Motor neuron (in vitro differentiated cells): Measurements from ENCODE around the gene SLC38A6. TPM values are rescaled to one million over a fixed set of nuclear protein-coding genes. Genes with fewer than 3 reads are reported as not detected.
"Not testable (repeated sequence)": the region's sequence is repeated elsewhere in the genome, so short reads cannot be mapped to it uniquely, and the experiment has no call there.

Experiments used
- ATAC-seq, 8 experiments: fragments of 200-7000 bp; cut with Tn5 transposase; replicated peaks in 6 of 8; 2 replicates each; pipeline ENCODE4 v1.8.0; 2021; ENCODE audit warnings: mild to moderate bottlenecking in 8 of 8, moderate library complexity in 8 of 8
- H3K27ac ChIP-seq, 2 donors: fragments of 250-450 bp; sonication (Bioruptor Pico); 2 replicates each; pipeline ENCODE4 v1.9.0; 2021; ENCODE audit warnings: antibody characterized with exemption in 2 of 2, mild to moderate bottlenecking in 2 of 2, moderate library complexity in 1 of 2
- H3K4me1 ChIP-seq, 2 donors: fragments of 250-450 bp; sonication (Bioruptor Pico); replicated peaks in 1 of 2; 2 replicates each; pipeline ENCODE4 v1.6.1; 2021; ENCODE audit warnings: antibody characterized with exemption in 2 of 2, mild to moderate bottlenecking in 2 of 2, moderate library complexity in 1 of 2
- H3K4me3 ChIP-seq, 5 donors: fragments of 250-450 bp; sonication (Bioruptor Pico); 2 replicates each; pipeline ENCODE4 v1.9.0; 2021; ENCODE audit warnings: antibody characterized with exemption in 5 of 5, mild to moderate bottlenecking in 5 of 5, moderate library complexity in 4 of 5
- WGBS, 10 experiments: fragments of 450-650 bp; shearing (Covaris generic); methylation state at CpG; one replicate each; pipeline ENCODE4 v1.0.0; 2022; 5-methylcytosine and 5-hydroxymethylcytosine counted together
- in situ Hi-C, 9 experiments: fragments of 400-800 bp; cut with MboI; loops; one replicate each; pipeline ENCODE4 v1.15.0; 2021; ENCODE audit warnings: low sequenced_read_pairs in 9 of 9, low pct_unique_long_range_greater_than_20kb in 2 of 9; ENCODE audit not compliant: unreplicated experiment in 9 of 9
- total RNA-seq, 8 experiments: library from RNA; unstranded; fragments of 300-600 nt; gene quantifications; 2 replicates each; pipeline versions ENCODE4 v1.2.3 to v1.2.4, GENCODE V29; 2022

Gene SLC38A6
- total RNA-seq, 8 experiments from 2014 or later, result 6.6 to 52.5 (median 23.1) TPM

DNA sequence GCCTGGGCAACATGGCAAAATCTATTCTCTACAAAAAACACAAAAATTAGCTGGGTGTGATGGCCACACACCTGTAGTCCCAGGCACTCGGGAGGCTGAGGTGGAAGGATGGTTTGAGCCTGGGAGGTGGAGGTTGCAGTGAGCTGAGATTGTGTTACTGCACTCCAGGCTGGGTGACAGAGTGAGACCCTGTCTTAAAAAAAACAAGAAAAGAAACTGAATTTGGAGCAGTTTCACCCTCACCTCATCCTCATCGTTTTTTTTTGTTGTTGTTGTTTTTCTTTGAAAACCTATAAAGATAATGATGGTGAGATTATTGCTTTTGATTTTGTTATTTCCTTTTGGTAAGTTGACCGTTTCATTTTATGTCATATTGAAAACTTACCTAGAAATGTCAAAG, 60.7 kb downstream of the SLC38A6 start:
- no peak for ATAC-seq
- H3K4me1 ChIP-seq, result no peaks in the 10 kb centered on the region
- in situ Hi-C loops, result loop anchor here in 1 of 9 experiments (25.0 kb wide), 1 partner anchor 404 kb away; the partner anchor contains the start of gene SIX1
- no peak overlapping the region for H3K4me3 ChIP-seq
- H3K27ac ChIP-seq, result no peak overlapping the region
- 67 to 96% (median 86%) methylated on average over 1 to 3 of the region's 3 CpGs for WGBS, 10 experiments

DNA sequence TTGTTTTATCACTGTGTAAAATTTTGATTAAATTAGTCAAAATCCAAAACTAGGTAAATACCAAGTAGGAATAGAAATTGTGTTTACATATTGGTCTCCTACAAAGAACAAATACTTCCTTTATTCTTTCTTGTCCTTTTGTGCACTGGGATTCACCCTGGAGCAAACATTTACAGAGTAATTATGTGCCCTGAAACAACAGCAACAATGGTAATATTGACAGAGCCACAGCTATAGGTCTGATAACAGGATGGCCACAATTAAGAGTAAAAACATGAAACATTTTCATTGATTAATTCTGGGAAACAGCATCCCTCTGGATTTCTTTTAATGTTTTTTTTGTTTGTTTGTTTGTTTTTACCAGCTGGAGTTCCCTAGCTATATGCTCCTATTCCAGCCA, 61.2 kb downstream of the SLC38A6 start:
- H3K27ac ChIP-seq, result no peak overlapping the region
- in situ Hi-C loops, result loop anchor here in 1 of 9 experiments (25.0 kb wide), 1 partner anchor 405 kb away; the partner anchor contains the start of gene SIX1
- peak in 1 of 8 experiments; percentile 84 for ATAC-seq
- no peak overlapping the region for H3K4me3 ChIP-seq
- no peaks in the 10 kb centered on the region for H3K4me1 ChIP-seq

DNA sequence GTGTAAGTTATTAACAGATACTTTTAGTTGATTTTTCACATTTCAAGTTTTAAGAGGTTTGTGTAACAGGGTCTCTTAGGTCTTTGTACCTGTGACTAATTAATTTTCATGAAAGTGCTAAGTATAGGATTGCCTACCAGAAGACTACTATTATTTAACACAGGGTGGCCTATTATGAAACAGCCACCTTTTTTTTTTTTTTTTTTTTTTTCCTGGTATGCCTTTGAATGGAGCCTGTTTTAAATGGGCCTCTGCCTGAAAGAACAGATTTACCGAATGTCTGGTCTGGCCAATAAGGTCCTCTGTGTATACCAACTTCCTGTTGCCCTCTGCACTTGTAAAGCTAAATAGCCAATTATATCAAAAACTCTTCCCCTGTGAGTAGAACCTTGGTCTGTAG, 62.5 kb downstream of the SLC38A6 start:
- no peak overlapping the region for H3K4me3 ChIP-seq
- no peak for ATAC-seq
- no peak overlapping the region for H3K27ac ChIP-seq
- WGBS, 10 experiments, result 67 to 100% (median 88%) methylated on average over 1 of the region's 1 CpG; no CpG with 5 or more reads in 3 of the 10 experiments
- in situ Hi-C loops, result loop anchor here in 1 of 9 experiments (25.0 kb wide), 1 partner anchor 406 kb away; the partner anchor contains the start of gene SIX1
- H3K4me1 ChIP-seq, result no peaks in the 10 kb centered on the region

DNA sequence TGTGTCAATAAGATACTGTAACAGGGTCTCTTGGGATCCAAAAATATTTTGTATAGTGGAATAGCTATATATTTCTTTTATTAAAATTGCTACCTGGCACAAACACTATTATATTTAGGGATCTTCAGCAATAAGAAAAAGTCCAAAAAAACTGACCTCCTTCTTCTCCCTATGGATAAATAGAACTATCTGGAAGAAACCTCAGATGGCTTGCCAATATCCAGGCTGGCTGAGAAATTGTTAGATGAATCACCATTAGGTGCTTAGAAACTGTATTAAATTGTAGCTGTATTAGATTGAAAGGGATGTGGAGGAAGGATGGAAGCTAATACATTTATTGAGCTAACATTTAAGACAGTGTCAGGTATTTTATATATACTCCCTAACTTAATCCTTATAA, 66.0 kb downstream of the SLC38A6 start:
- in situ Hi-C loops, result loop anchor here in 1 of 9 experiments (25.0 kb wide), 1 partner anchor 410 kb away; the partner anchor contains the start of gene SIX1
- Histone ChIP-seq H3K4me3 (no peak overlapping the region), H3K27ac (no peak overlapping the region), H3K4me1 (no peaks in the 10 kb centered on the region)
- ATAC-seq, result no peak

DNA sequence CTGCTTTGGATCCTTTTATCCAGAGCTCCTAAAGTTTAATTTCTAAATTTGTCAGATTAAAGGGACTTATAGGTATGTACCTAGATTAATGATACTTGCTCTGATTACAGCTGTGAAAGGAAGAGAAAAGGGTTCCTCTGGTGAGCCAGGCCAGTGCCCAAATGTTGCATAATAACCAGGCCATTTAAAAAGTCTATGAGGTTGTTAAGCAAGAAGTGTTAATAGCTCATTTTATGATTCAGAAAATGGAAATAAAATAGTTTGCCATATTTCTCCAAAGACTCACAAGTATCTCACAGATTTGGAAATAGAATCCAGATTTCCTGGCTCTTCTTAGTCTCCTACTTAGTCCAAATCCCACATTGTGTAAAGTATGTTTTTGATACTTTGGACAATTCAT, 67.6 kb downstream of the SLC38A6 start:
- Histone ChIP-seq H3K27ac (no peak overlapping the region), H3K4me1 (no peaks in the 10 kb centered on the region), H3K4me3 (no peak overlapping the region)
- peak in 1 of 8 experiments; percentile 44 for ATAC-seq
- in situ Hi-C loops, result loop anchor here in 1 of 9 experiments (25.0 kb wide), 1 partner anchor 411 kb away; the partner anchor contains the start of gene SIX1

DNA sequence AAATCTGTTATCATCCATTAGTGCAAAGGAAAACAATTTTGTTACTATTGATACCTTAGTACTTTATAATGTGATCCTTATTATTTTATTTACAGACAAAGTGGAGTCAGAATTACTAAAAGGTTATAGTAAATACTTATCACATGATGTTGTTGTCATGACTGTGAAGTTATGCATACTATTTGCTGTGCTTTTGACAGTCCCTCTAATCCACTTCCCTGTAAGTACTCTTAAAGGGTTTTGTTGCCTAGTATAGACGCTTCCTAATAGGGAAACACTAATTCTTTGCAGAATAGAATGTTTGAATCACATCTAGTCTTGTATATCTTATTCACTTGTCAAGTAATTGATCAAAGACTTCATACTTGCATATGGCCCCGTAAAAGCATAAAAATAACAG, 69.4 kb downstream of the SLC38A6 start:
- ATAC-seq, result peak in 1 of 8 experiments; percentile 25
- 55 to 100% (median 89%) methylated on average over 1 to 2 of the region's 2 CpGs; no CpG with 5 or more reads in 3 of the 10 experiments for WGBS, 10 experiments
- Histone ChIP-seq H3K4me1 (no peaks in the 10 kb centered on the region), H3K4me3 (no peak overlapping the region), H3K27ac (no peak overlapping the region)
- in situ Hi-C loops, result no loop called here

DNA sequence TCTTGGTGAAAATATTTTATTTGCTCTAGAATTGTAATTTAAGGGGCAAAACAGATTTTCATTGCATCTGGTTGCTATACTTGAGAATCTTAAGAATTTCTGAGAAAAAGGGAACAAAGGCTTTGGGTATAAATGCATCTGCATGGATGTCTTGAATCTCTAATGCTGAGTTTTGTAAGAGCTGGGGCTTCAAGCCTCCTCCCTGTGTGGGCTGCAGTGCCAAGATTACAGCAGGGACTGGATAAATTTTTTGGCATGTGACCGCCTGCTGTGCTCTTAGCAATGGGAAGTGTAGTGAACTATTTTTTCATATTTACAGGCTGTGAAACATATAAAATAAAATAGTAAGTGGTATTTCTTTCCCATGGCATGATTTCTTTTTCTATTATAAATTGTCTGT, 70.0 kb downstream of the SLC38A6 start:
- WGBS, 10 experiments, result 80 to 88% (median 86%) methylated on average over 1 of the region's 1 CpG; no CpG with 5 or more reads in 4 of the 10 experiments
- H3K27ac ChIP-seq, result no peak overlapping the region
- no peaks in the 10 kb centered on the region for H3K4me1 ChIP-seq
- ATAC-seq, result peak in 2 of 8 experiments; percentile 37 to 76
- in situ Hi-C loops, result no loop called here
- no peak overlapping the region for H3K4me3 ChIP-seq

DNA sequence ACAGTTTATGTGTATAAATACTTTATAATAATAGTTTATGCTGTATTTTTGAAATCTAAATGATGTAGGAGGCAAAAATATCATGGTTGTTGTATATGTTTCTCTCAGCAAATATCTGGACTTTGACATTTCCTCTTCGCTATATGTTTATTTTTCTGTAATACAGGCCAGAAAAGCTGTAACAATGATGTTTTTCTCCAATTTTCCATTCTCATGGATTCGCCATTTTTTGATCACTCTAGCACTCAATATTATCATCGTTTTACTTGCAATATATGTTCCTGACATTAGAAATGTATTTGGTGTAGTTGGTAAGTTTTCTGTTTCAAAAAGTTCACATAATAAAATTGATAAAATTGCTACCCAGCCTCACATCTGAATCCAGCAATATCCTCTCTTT, 70.6 kb downstream of the SLC38A6 start:
- H3K4me3 ChIP-seq, result no peak overlapping the region
- H3K27ac ChIP-seq, result no peak overlapping the region
- 86 to 100% (median 96%) methylated on average over 1 to 3 of the region's 3 CpGs for WGBS, 10 experiments
- H3K4me1 ChIP-seq, result no peaks in the 10 kb centered on the region
- no peak for ATAC-seq
- in situ Hi-C loops, result no loop called here

DNA sequence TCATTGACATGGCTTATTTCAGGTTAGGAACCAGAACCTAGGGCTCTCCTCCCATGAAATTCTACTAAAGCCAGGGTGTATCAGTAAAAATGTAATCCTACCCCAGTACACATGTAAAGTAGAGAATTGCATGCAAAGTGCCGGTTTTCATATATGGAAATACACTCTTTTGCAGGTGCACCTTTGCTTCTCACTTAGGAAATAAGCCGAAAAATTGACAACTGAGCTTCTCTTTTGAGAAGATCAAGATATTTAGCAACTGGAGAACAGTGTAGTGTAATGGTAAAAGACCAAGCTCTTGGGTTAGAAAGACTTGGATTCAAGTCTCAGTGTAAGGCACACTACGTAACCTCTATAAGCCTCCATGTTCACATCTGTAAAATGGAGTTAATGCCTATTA, 82.4 kb downstream of the SLC38A6 start:
- in situ Hi-C loops, result no loop called here
- Histone ChIP-seq H3K4me3 (no peak overlapping the region), H3K4me1 (peaks cover 0 to 4% of the 10 kb centered on the region in 2 donors), H3K27ac (no peak overlapping the region)
- WGBS, 10 experiments, result 80 to 100% (median 96%) methylated on average over 1 to 3 of the region's 3 CpGs; no CpG with 5 or more reads in 3 of the 10 experiments
- ATAC-seq, result no peak

DNA sequence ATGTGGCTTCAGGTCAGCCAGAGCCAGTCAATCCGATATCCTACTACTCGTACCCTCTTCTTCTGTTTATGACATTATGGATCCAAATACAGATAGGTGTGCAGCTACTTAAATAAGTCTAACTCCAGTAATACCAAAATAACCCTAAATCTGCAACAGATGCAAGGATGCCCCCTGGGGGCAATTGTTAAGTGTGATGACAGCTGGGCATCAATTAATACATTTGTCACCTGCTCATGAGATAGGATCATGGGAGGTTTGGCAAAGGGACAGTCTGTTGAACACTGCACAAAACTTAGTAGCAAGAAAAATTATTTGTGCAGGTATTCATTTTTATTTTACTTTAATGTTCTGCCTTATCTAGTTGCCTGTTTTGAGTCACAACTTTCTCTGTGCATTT, 83.2 kb downstream of the SLC38A6 start:
- in situ Hi-C loops, result no loop called here
- no peak overlapping the region for H3K27ac ChIP-seq
- no peak overlapping the region for H3K4me3 ChIP-seq
- peaks cover 0 to 4% of the 10 kb centered on the region in 2 donors for H3K4me1 ChIP-seq
- ATAC-seq, result no peak
- 67 to 100% (median 97%) methylated on average over 1 to 2 of the region's 2 CpGs; no CpG with 5 or more reads in 2 of the 10 experiments for WGBS, 10 experiments

DNA sequence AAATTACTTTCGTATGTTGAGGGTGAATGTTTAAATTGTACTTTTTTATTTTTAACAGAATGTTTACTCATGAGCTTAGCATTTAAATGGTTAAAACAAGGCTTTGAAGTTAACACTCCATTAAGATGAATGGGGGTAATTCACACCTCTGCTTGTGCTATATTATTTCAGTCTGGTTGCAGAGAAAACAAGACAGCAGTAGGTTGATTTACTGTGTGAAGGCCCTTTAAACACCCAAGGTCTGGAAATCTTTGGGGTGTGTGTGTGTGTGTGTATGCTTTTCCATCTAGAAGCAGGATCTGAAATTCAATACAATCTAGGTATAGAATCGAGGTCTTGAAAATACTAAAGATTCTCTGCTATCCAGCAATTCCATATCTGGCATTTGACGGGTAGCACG, 83.8 kb downstream of the SLC38A6 start:
- peak in 2 of 8 experiments; percentile 28 to 63 for ATAC-seq
- Histone ChIP-seq H3K27ac (no peak overlapping the region), H3K4me1 (peaks cover 0 to 4% of the 10 kb centered on the region in 2 donors), H3K4me3 (no peak overlapping the region)
- 67 to 100% (median 89%) methylated on average over 1 to 4 of the region's 4 CpGs for WGBS, 10 experiments
- in situ Hi-C loops, result no loop called here

DNA sequence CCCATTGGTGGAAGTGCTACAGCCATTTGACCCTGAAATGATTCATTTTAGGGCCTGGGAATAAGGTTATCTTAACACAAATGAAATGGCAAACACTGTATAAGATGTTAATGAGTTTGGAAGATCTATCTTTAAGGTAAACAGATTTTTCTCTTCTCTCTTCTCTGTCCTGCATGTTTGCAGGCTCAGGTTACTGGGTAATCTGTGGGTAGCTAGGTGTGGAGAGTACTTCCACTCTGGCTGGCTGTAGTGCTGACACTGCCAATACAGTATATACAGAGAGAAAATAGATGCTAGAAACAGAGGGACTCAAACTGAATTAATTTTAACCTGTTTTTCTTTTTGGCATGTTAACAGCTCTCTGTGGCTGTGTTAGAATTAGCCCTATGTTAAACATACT, 84.6 kb downstream of the SLC38A6 start:
- H3K27ac ChIP-seq, result no peak overlapping the region
- peaks cover 0 to 4% of the 10 kb centered on the region in 2 donors for H3K4me1 ChIP-seq
- peak in 1 of 8 experiments; percentile 70 for ATAC-seq
- in situ Hi-C loops, result no loop called here
- no peak overlapping the region for H3K4me3 ChIP-seq

DNA sequence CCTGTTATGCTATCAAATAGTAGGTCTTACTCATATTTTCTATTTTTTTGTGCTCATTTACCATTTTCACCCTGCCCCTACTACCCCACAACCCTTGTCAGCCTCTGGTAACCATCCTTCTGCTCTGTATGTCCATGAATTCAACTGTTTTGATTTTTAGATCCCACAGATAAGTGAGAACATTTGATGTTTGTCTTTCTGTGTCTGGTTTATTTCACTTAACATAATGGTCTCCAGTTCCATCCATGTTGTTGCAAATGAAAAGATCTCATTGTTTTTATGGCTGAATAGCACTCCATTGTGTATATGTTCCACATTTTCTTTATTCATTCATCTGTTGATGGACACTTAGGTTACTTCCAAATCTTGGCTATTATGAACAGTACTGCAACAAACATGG, 91.4 kb downstream of the SLC38A6 start:
- H3K4me3 ChIP-seq, ATAC-seq, H3K27ac ChIP-seq, in situ Hi-C loops, H3K4me1 ChIP-seq: not testable (repeated sequence)

DNA sequence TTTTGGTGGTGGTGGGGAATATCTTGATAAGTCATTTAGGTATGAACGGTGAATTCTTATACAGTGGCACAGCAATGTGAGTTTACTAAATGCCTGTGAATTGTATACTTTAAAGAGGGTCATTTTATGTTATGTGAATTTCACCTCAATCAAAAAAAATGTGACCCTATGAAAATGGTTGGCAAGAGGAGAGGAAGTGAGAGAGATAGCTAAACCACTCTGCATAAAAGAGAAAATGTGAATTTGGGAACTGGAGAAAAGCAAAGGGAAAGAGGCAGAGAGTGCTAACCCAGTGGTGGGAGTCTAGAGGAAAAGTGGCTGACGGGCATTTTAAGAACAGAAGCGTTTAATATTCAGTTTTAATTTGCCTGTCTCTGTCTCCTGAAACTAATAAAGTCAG, 93.8 kb downstream of the SLC38A6 start:
- Histone ChIP-seq H3K4me3 (no peak overlapping the region), H3K27ac (no peak overlapping the region), H3K4me1 (no peaks in the 10 kb centered on the region)
- no peak for ATAC-seq
- 88 to 100% (median 94%) methylated on average over 1 to 3 of the region's 3 CpGs; no CpG with 5 or more reads in 1 of the 10 experiments for WGBS, 10 experiments
- in situ Hi-C loops, result no loop called here
